ENCODE results near the gene ERBB4.
"Not testable (repeated sequence)": the region's sequence is repeated elsewhere in the genome, so short reads cannot be mapped to it uniquely, and the experiment has no call there.

Gene ERBB4

GRCh38 chr2:211611061-211611518 lies 927.5 kb downstream of the ERBB4 start:
- no peak for DNase-seq (ENCODE audit: low read depth in 2 of 2)

- no peak for DNase-seq (ENCODE audit: low read depth in 2 of 2)
Observed at GRCh38 chr2:211609127-211609526, 929.5 kb downstream of the ERBB4 start.

GRCh38 chr2:211599146-211599545 lies 939.5 kb downstream of the ERBB4 start:
- no peak for DNase-seq (ENCODE audit: low read depth in 2 of 2)

GRCh38 chr2:211598238-211598637 lies 940.4 kb downstream of the ERBB4 start:
- DNase-seq (ENCODE audit: low read depth in 2 of 2): no peak

DNA sequence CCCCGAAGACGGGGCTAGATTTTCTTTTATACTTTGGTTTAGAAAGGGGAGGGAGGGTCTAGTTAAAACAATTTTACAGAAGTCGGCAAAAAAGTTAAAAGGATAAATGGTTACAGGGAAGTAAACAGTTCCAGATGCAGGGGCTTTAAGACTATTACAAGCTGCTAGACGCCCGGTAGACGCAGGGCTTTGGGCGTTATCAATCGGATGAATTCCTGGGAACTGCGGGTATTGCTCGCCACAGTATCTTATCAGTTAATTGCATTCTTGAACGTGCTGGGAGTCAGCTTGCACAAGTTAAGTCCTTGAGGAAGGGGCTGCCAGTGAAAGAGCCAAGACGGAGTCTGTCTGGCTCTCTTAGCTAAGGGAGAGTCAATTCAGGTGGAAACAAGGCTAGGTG lies 946.6 kb downstream of the ERBB4 start:
- not testable (repeated sequence) for DNase-seq (ENCODE audit: low read depth in 2 of 2)

- no peak for DNase-seq (ENCODE audit: low read depth in 2 of 2)
Observed at GRCh38 chr2:211591426-211591825, 947.2 kb downstream of the ERBB4 start.

GRCh38 chr2:211568439-211568838 lies 970.2 kb downstream of the ERBB4 start:
- DNase-seq (ENCODE audit: low read depth in 2 of 2): no peak

DNA sequence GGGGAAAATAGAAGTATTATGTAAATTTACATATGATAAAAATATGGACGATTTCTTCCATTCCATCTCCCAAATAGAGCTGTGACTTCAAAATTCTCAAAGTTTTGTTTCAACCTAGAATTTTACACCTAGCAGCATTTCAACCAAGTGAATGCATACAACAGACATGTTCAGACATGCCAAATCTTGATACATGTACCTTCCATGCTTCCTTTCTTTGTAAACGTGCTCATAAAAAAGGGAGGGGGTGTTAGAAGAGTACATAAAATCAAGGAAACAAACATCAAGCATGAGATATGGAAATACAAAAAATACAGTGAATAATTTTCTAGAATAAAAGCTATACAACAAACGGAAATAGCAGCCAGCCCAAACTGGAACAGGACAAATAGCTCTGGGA lies 974.2 kb downstream of the ERBB4 start:
- no peak for DNase-seq (ENCODE audit: low read depth in 2 of 2)

- DNase-seq (ENCODE audit: low read depth in 2 of 2): no peak
Observed at GRCh38 chr2:211545582-211545981, 993.0 kb downstream of the ERBB4 start.

- no peak for DNase-seq (ENCODE audit: low read depth in 2 of 2)
Observed at GRCh38 chr2:211534632-211535031, 1004.0 kb downstream of the ERBB4 start.

GRCh38 chr2:211524248-211524647 lies 1014.4 kb downstream of the ERBB4 start:
- DNase-seq (ENCODE audit: low read depth in 2 of 2): not testable (repeated sequence)

- no peak for DNase-seq (ENCODE audit: low read depth in 2 of 2)
Observed at GRCh38 chr2:211516537-211516936, 1022.1 kb downstream of the ERBB4 start.

- DNase-seq (ENCODE audit: low read depth in 2 of 2): no peak
Observed at GRCh38 chr2:211514049-211514448, 1024.6 kb downstream of the ERBB4 start.

DNA sequence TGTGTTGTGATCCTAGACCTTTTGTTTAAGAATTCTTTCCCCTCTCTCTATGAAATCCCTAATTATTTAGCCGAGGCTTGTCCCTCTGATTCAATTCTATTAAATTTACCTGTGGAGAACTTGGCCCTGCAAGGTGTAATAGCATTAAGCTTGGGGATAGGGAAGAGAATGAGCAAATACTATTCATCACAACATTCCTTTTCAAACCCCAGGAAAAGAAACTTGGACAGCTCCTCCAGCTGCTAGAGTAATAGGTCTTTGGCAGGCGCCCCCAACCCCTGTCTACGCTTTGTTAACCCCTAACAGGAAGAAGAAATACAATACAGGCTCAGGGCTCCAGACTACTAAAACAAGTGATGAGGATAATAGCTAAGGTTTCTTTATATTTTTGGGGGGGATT lies 1025.2 kb downstream of the ERBB4 start:
- no peak for DNase-seq (ENCODE audit: low read depth in 2 of 2)

GRCh38 chr2:211512806-211513205 lies 1025.8 kb downstream of the ERBB4 start:
- DNase-seq (ENCODE audit: low read depth in 2 of 2): no peak

DNA sequence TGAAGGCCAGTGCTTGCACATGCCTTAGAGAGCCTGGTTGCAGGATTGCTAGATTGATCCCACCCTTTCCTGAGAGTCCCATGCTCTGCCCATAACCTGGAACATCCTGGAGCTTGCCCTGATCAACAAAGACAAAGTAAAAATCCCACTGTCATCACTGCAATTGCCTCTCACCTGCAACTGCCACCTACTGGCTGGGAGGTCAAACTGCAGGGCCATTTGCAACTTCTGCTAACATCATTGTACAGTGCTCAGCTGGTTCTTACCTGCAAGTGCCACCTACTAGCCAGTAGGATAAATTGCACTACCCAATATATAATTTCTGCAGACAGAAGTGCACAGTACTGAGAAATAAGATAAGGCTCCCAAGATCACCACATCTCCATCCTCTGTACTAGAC lies 1034.7 kb downstream of the ERBB4 start:
- no peak for DNase-seq (ENCODE audit: low read depth in 2 of 2)

DNA sequence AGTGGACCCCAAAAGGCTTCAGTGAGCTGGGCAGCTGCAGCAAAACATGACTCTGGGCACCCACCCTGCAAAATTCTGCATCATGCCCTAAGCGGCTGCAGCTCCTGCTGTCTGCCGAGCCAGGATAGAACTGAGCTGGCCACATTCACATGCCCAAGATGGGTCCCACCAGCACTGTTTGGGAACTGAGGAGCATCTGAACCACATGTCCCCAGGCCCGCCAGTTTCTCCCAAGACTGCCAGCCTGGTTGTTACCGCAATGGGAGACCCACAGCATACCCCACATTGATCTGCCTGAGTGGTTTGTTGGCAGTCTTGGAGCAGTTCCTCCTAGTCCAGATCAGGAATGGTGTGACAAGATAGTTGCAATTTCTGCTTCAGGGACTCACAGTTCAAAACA lies 1035.4 kb downstream of the ERBB4 start:
- no peak for DNase-seq (ENCODE audit: low read depth in 2 of 2)

- no peak for DNase-seq (ENCODE audit: low read depth in 2 of 2)
Observed at GRCh38 chr2:211498551-211499205, 1039.9 kb downstream of the ERBB4 start.

- no peak for DNase-seq (ENCODE audit: low read depth in 2 of 2)
Observed at GRCh38 chr2:211495339-211495738, 1043.3 kb downstream of the ERBB4 start.

DNA sequence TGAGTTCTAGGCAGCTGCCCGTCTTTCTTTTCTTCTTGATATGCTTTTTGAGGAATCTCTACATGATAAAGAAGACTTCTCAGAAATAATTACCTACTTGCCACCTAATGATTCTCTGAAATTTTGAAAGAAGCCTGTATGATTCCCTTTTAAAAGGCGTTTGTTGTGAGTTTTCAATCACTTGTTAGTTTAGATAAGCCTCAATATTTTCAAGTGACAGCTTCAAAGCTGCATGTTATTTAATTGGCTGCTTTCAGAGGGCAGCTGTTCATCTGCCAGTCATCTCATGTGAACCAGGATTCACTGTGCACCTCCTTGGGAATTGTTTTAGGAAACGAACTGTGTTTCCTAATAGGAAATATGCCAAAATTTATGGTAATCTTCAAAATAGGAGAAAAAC lies 1044.1 kb downstream of the ERBB4 start:
- DNase-seq (ENCODE audit: low read depth in 2 of 2): no peak

DNA sequence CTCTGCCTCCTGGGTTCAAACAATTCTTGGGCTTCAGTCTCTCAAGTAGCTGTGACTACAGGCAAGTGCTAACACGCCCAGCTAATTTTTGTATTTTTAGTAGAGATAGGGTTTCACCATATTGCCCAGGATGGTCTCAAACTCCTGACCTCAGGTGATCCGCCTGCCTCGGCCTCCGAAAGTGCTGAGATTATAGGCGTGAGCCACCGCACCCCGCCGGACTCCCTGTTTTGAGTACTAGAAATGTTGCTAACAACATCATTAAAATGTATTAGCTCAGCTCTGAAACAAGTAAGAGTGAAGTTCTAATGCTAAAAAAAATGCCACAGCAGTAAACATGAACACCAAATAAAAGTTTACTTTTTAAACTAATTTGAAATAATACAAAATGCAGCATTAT lies 1044.5 kb downstream of the ERBB4 start:
- no peak for DNase-seq (ENCODE audit: low read depth in 2 of 2)

- DNase-seq (ENCODE audit: low read depth in 2 of 2): no peak
Observed at GRCh38 chr2:211487733-211488132, 1050.9 kb downstream of the ERBB4 start.

DNA sequence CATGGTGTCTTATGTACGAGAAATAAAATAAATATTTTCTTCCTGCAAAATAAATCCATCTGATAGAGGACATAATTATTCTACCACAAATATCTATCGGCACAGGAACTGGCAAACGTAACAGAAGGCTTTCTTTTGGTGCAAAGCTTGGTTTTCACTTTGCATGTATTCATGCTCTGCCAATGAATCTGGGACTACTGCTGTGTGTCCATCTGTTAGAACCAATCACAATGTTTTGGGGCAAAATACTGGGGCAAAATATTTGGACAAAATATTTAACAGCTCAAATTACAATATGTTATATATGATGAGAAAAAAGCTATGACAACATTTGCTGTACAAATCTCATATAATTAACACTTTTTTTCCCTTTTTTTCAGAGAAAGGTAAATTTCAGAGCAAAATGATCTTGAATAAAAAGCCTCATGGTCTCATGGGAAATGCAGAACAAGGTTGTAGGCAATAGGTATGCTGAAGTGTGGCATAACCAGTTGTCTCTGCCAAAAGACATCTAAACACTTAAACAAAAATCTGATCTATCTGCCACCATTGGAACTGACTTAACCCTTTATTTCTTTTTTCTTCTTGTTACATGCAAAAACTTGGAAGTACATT lies 1059.0 kb downstream of the ERBB4 start:
- DNase-seq (ENCODE audit: low read depth in 2 of 2): no peak
